Keratinocyte (primary cell): ENCODE measurements around the gene MRPS14. TPM values are rescaled to one million over a fixed set of nuclear protein-coding genes. Genes with fewer than 3 reads are reported as not detected.
A peak's percentile ranks its signal among the peaks of the same experiment; 100 is the strongest.
"Not testable (repeated sequence)": the region's sequence is repeated elsewhere in the genome, so short reads cannot be mapped to it uniquely, and the experiment has no call there.

ENCODE experiments used
- DNase-seq: peaks from one replicate; pipeline ENCODE4 v3.0.0-alpha.2; 2011; ENCODE audit warnings: low read depth, missing footprints, low spot score
- FAIRE-seq: peaks from 2 replicates; lab custom pipeline; 2011; peaks lifted over from hg19 to GRCh38; lab: Jason Lieb, UNC
- H2AFZ ChIP-seq: 2 replicates; pipeline ENCODE4 v1.6.0; 2012; ENCODE audit warnings: low read length, control low read depth, inconsistent platforms; ENCODE audit not compliant: control insufficient read depth
- H3K27ac ChIP-seq: 2 replicates; pipeline ENCODE4 v1.5.1; 2011; ENCODE audit warnings: low read length; ENCODE audit not compliant: control insufficient read depth, insufficient read depth
- H3K27me3 ChIP-seq: 3 replicates; pipeline ENCODE4 v1.6.0; 2011; ENCODE audit warnings: low read length; ENCODE audit not compliant: control insufficient read depth, insufficient read depth; ENCODE audit errors: extremely low read depth
- H3K36me3 ChIP-seq, 2 experiments: 2 replicates in 1 of 2; 3 replicates in 1 of 2; pipeline ENCODE4 v1.5.1; 2011; ENCODE audit warnings: low read length in 2 of 2, mild to moderate bottlenecking in 1 of 2; ENCODE audit not compliant: control insufficient read depth in 2 of 2, insufficient read depth in 2 of 2; ENCODE audit errors: extremely low read depth in 1 of 2
- H3K4me1 ChIP-seq: 3 replicates; pipeline ENCODE4 v1.5.1; 2011; ENCODE audit warnings: low read length; ENCODE audit not compliant: control insufficient read depth, insufficient read depth; ENCODE audit errors: extremely low read depth
- H3K4me2 ChIP-seq: 3 replicates; pipeline ENCODE4 v1.6.0; 2011; ENCODE audit warnings: low read depth, low read length; ENCODE audit not compliant: control insufficient read depth, insufficient read depth; ENCODE audit errors: extremely low read depth
- H3K4me3 ChIP-seq, 3 experiments: fragments of 200-600 bp in 1 of 3; sonication (generic) in 1 of 3; 2 replicates in 2 of 3; 3 replicates in 1 of 3; pipeline ENCODE4 v1.5.1; 2011 to 2016; ENCODE audit warnings: low read length in 3 of 3, mild to moderate bottlenecking in 3 of 3, control low read depth in 2 of 3, inconsistent platforms in 1 of 3, low read depth in 1 of 3, mixed read lengths in 1 of 3, mixed run types in 1 of 3, moderate library complexity in 1 of 3; ENCODE audit not compliant: control insufficient read depth in 2 of 3, insufficient read depth in 2 of 3; ENCODE audit errors: extremely low read depth in 1 of 3
- H3K79me2 ChIP-seq: 2 replicates; pipeline ENCODE4 v1.6.0; 2012; ENCODE audit warnings: low read length; ENCODE audit not compliant: control insufficient read depth, insufficient read depth
- H3K9ac ChIP-seq: 3 replicates; pipeline ENCODE4 v1.6.0; 2011; ENCODE audit warnings: low read length; ENCODE audit not compliant: control insufficient read depth, insufficient read depth; ENCODE audit errors: extremely low read depth
- H3K9me1 ChIP-seq: 3 replicates; pipeline ENCODE4 v1.6.0; 2011; ENCODE audit warnings: low read length; ENCODE audit not compliant: control insufficient read depth, insufficient read depth; ENCODE audit errors: extremely low read depth
- H3K9me3 ChIP-seq: 2 replicates; pipeline ENCODE4 v1.5.1; 2012; ENCODE audit warnings: low read depth, low read length; ENCODE audit not compliant: control insufficient read depth
- H4K20me1 ChIP-seq: 3 replicates; pipeline ENCODE4 v1.6.0; 2011; ENCODE audit warnings: low read length; ENCODE audit not compliant: control insufficient read depth, insufficient read depth; ENCODE audit errors: extremely low read depth
- EZH2 ChIP-seq: IDR thresholded peaks from one replicate; pipeline ENCODE4 v1.6.1; 2012; ENCODE audit warnings: inconsistent platforms, mild to moderate bottlenecking, low read length, moderate library complexity
- dilution Hi-C: fragments of 300-500 bp; cut with MboI; formaldehyde crosslinking; loops from one replicate; pipeline ENCODE4 v1.7.0; 2020; ENCODE audit warnings: low sequenced_read_pairs; ENCODE audit not compliant: extremely low pct_ligation_motif_present
- polyA plus RNA-seq, 5 experiments: library from polyadenylated mRNA; depleted of rRNA in 3 of 5; stranded (reverse) in 3 of 5; stranded (forward) in 1 of 5; unstranded in 1 of 5; fragments of >200 nt; gene quantifications; 1 replicate in 1 of 5; 2 replicates in 3 of 5; 3 replicates in 1 of 5; pipeline versions ENCODE4 v1.2.1 to v1.2.3, GENCODE V29; 2011 to 2012; ENCODE audit warnings: missing spikeins in 2 of 5, low read depth in 1 of 5, low replicate concordance in 1 of 5
- TF ChIP-seq, protein P1 (sequence below), 3 experiments: IDR thresholded peaks in 1 of 3; conservative IDR thresholded peaks in 1 of 3; optimal IDR thresholded peaks in 1 of 3; 2 replicates in 2 of 3; 3 replicates in 1 of 3; pipeline versions ENCODE3 to v1.5.1; 2011; ENCODE audit warnings: low read length in 3 of 3, mild to moderate bottlenecking in 3 of 3, moderate library complexity in 2 of 3, control low read depth in 1 of 3, inconsistent platforms in 1 of 3; ENCODE audit not compliant: insufficient read depth in 2 of 3; ENCODE audit errors: extremely low read depth in 1 of 3

MRPS14 gene
- polyA plus RNA-seq, 1 donor (not counting 4 experiments of a cell fraction or from before 2014, with no cell fraction given), result 35.2 TPM

DNA sequence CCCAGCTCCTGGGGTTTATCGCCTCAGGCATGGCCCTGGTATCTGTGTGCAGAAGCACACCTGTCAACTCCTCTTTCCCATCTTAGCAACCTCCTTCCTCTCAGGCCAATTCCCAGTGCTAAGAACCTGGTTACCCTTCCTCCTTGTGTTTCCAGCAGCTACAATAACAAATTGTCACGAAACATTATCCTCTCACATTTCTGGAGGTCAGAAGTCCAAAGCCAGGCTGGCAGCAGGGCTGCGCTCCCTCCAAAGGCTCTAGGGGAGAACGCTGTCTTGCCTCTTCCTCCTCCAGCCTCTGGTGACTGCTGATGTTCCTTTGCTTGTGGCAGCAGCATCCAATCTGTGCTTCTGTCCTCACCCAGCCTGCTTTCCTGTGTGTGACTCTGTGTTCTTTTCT, 10.7 kb upstream of the MRPS14 start:
- H4K20me1 ChIP-seq, result no peaks in the 10 kb centered on the region
- H3K4me1 ChIP-seq, result peaks cover 4% of the 10 kb centered on the region
- H3K4me3 ChIP-seq, result no peak overlapping the region
- DNase-seq (no peak), FAIRE-seq (no peak)
- H3K79me2 ChIP-seq, result no peaks in the 10 kb centered on the region
- H3K9me3 ChIP-seq, result no peaks in the 10 kb centered on the region
- peaks cover 10% of the 10 kb centered on the region for H3K27me3 ChIP-seq
- no peak overlapping the region for H3K9ac ChIP-seq
- dilution Hi-C loops, result no loop called here
- TF ChIP-seq, protein P1, sequence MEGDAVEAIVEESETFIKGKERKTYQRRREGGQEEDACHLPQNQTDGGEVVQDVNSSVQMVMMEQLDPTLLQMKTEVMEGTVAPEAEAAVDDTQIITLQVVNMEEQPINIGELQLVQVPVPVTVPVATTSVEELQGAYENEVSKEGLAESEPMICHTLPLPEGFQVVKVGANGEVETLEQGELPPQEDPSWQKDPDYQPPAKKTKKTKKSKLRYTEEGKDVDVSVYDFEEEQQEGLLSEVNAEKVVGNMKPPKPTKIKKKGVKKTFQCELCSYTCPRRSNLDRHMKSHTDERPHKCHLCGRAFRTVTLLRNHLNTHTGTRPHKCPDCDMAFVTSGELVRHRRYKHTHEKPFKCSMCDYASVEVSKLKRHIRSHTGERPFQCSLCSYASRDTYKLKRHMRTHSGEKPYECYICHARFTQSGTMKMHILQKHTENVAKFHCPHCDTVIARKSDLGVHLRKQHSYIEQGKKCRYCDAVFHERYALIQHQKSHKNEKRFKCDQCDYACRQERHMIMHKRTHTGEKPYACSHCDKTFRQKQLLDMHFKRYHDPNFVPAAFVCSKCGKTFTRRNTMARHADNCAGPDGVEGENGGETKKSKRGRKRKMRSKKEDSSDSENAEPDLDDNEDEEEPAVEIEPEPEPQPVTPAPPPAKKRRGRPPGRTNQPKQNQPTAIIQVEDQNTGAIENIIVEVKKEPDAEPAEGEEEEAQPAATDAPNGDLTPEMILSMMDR (optimal IDR thresholded peaks at IDR 0.05 in 1 of 3, IDR thresholded peaks at IDR 0.05 in 1 of 3, conservative IDR thresholded peaks at IDR 0.05 in 1 of 3; ENCODE audit: extremely low read depth in 1 of 3, insufficient read depth in 2 of 3, low read length in 3 of 3), result no peak
- TF ChIP-seq EZH2, result no peak
- H3K4me2 ChIP-seq, result no peak overlapping the region
- no peaks in the 10 kb centered on the region for H3K36me3 ChIP-seq
- H2AFZ ChIP-seq, result no peak overlapping the region
- H3K9me1 ChIP-seq, result no peaks in the 10 kb centered on the region
- H3K27ac ChIP-seq, result no peak overlapping the region

DNA sequence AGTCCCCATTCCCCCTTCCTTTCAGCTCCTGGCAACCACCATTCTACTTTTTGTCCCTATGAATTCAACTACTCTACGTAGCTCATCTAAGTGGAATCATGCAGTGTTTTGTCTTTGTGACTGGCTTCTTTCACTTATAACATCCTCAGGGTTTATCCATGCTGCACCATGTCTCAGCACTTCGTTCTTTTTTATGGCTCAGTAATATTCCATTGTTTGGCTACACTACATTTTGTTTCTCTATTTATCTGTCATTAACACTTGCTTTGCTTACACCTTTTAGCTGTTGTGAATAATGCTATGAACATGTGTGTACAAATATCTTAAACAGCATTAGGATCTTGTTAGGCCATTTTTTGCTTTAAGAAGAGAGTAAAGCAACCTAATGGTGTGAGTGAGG, 1.5 kb upstream of the MRPS14 start:
- no peak for FAIRE-seq
- Histone ChIP-seq H3K9me1 (no peaks in the 10 kb centered on the region), H3K79me2 (peaks cover 29% of the 10 kb centered on the region), H3K4me1 (peaks cover 23% of the 10 kb centered on the region), H3K4me3 (no peak overlapping the region), H3K4me2 (no peak overlapping the region), H3K9ac (no peak overlapping the region), H2AFZ (no peak overlapping the region), H3K9me3 (no peaks in the 10 kb centered on the region), H3K27ac (no peak overlapping the region), H3K27me3 (no peaks in the 10 kb centered on the region), H3K36me3 (no peaks in the 10 kb centered on the region), H4K20me1 (no peaks in the 10 kb centered on the region)
- DNase-seq, result no peak
- TF ChIP-seq, protein P1 (optimal IDR thresholded peaks at IDR 0.05 in 1 of 3, IDR thresholded peaks at IDR 0.05 in 1 of 3, conservative IDR thresholded peaks at IDR 0.05 in 1 of 3; ENCODE audit: extremely low read depth in 1 of 3, insufficient read depth in 2 of 3, low read length in 3 of 3), result no peak
- TF ChIP-seq EZH2, result no peak
- dilution Hi-C loops, result no loop called here

DNA sequence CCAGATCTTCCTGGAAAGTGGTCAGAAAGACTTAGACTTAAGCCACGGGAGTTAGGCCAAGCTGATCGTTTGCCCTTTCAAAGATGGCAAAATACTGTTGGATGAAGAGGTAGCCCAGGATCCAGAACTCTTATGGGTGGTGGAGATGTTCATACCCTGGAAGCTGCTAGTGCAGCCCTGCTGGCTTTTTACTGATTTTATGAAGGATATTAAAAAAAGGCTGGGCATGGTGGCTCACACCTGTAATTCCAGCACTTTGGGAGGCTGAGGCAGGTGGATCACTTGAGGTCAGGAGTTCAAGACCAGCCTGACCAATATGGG, 657 bp upstream of the MRPS14 start:
- H3K9ac ChIP-seq, result peak overlapping the region; percentile 95
- H3K4me1 ChIP-seq, result peaks cover 19% of the 10 kb centered on the region
- peaks cover 32% of the 10 kb centered on the region for H3K79me2 ChIP-seq
- H3K27me3 ChIP-seq, FAIRE-seq, DNase-seq, H3K9me3 ChIP-seq, H3K9me1 ChIP-seq, dilution Hi-C loops, H4K20me1 ChIP-seq, H3K36me3 ChIP-seq: not testable (repeated sequence)
- peak overlapping the region; percentile 63 for H3K4me2 ChIP-seq
- peak overlapping the region; percentile 71 for H2AFZ ChIP-seq
- peak overlapping the region; percentile 92 for H3K27ac ChIP-seq
- peak overlapping the region; percentile 58 to 94 (median 94) for H3K4me3 ChIP-seq
